Measurements from ENCODE around the gene P4HA2.

P4HA2 gene

DNA sequence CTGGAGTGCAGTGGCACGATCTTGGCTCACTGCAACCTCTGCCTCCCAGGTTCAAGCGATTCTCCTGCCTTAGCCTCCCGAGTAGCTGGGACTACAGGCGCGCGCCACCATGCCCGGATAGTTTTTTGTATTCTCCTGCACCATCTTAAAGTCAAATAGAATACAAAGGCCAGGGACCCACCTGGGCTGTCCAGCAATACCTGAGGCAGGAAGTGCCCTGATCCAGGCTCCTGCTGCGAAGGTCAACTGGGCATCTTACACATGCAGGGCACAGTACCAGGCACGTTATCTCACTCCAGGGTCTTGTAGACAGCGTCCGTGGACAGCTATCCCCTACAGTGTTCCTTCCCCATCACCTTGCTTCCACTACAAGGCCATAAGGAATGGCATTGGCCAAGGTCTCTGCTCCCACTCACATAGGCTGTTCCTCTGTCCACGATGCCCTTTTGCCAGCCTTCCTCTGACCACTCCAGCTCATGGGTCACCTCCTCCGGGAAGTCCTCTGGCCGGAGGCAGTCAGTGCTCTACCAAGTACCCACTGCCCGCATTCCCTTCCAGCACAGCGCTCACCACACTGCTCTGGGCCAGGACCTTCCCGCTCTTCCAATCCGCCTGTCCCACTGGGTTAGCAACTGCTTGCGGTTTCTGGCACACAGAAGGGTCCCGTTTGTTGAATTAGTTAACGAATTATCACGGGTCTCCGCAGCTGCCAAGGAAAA, 978 bp downstream of the P4HA2 start:
- Histone ChIP-seq H3K27me3 (peaks cover 8% of the 10 kb centered on the region; the same call in 1 of the 2 replicates), H3K4me1 (peaks cover 95% of the 10 kb centered on the region), H4K20me1 (peaks cover 9% of the 10 kb centered on the region; the same call in 1 of the 2 replicates), H3K27ac (peak overlapping the region; percentile 82; the same call in 1 of the 2 replicates), H3K4me2 (peak overlapping the region; percentile 99), H3K9me3 (no peaks in the 10 kb centered on the region), H3K4me3 (peak overlapping the region; percentile 85), H3K9ac (peak overlapping the region; percentile 81), H3K36me3 (0 out of 2 replicates have a peak, but pooled peaks cover 3% of the 10 kb centered on the region)
- no peak for TF ChIP-seq Cebpa-rat (IDR thresholded peaks at IDR 0.05)

- peak overlapping the region; percentile 99 for H3K4me2 ChIP-seq
- no peak overlapping the region for H3K27ac ChIP-seq
- peaks cover 83% of the 10 kb centered on the region for H3K4me1 ChIP-seq
- peaks cover 10% of the 10 kb centered on the region; the same call in 1 of the 2 replicates for H3K36me3 ChIP-seq
- TF ChIP-seq Cebpa-rat (IDR thresholded peaks at IDR 0.05): no peak
- no peak overlapping the region for H3K4me3 ChIP-seq
- H4K20me1 ChIP-seq: peaks cover 9% of the 10 kb centered on the region; the same call in 1 of the 2 replicates
- peaks cover 8% of the 10 kb centered on the region; the same call in 1 of the 2 replicates for H3K27me3 ChIP-seq
- H3K9ac ChIP-seq: peak overlapping the region; percentile 9; the same call in 1 of the 2 replicates
- no peaks in the 10 kb centered on the region for H3K9me3 ChIP-seq
Observed at GRCh38 chr5:132225165-132226032, 2.3 kb downstream of the P4HA2 start.

DNA sequence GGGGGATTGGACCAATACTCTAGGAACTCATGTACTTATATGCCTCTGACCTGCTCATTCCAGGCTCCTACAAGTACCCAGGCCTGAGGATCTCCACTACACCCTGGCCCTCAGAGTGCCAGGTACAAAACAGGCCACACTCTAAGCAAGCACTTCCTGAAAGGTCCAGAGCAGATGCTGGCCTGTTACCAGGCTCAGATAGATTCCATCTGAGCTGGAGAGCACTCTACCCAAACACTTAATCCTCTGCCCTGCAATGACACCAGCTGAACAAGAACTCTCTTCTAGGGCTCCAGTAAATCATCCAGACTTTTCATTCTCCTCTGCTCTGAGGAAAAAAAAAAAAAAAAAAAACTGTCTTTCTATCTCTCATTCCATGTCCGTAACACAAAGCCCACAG, 2.9 kb downstream of the P4HA2 start:
- no peaks in the 10 kb centered on the region for H3K9me3 ChIP-seq
- H3K4me3 ChIP-seq: no peak overlapping the region
- H3K27me3 ChIP-seq: peaks cover 8% of the 10 kb centered on the region; the same call in 1 of the 2 replicates
- H3K36me3 ChIP-seq: peaks cover 17% of the 10 kb centered on the region
- TF ChIP-seq Cebpa-rat (IDR thresholded peaks at IDR 0.05): no peak
- no peak overlapping the region for H3K9ac ChIP-seq
- peak overlapping the region; percentile 99 for H3K4me2 ChIP-seq
- H4K20me1 ChIP-seq: peaks cover 9% of the 10 kb centered on the region; the same call in 1 of the 2 replicates
- peaks cover 76% of the 10 kb centered on the region for H3K4me1 ChIP-seq
- no peak overlapping the region for H3K27ac ChIP-seq

- Histone ChIP-seq H3K9ac (no peak overlapping the region), H4K20me1 (peaks cover 9% of the 10 kb centered on the region; the same call in 1 of the 2 replicates), H3K27me3 (peaks cover 8% of the 10 kb centered on the region; the same call in 1 of the 2 replicates), H3K4me3 (no peak overlapping the region), H3K36me3 (peaks cover 25% of the 10 kb centered on the region), H3K9me3 (no peaks in the 10 kb centered on the region), H3K4me2 (peak overlapping the region; percentile 99), H3K4me1 (peaks cover 68% of the 10 kb centered on the region), H3K27ac (no peak overlapping the region; the same call in 1 of the 2 replicates)
- no peak for TF ChIP-seq Cebpa-rat (IDR thresholded peaks at IDR 0.05)
Observed at GRCh38 chr5:132223861-132224260, 3.8 kb downstream of the P4HA2 start.

DNA sequence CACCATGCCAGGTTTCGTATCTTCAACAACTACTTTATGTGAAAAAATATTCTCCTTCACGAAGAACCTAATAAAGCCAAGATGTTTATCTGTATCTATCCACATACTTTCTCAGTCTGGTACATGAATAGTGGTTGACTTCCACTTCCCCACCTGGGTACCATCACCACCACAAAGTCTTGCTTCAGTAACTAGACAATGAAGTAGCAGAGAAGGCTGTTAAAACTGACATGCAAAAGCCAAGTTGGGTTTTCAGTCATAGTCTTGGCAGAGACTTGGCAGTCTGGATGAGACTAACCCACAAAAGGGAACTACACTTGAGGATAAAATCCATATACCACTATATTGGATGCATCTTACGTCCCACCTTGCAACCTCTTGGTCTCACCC, 5.0 kb downstream of the P4HA2 start:
- Histone ChIP-seq H3K9me3 (no peaks in the 10 kb centered on the region), H3K27ac (no peak overlapping the region), H4K20me1 (peaks cover 9% of the 10 kb centered on the region; the same call in 1 of the 2 replicates), H3K4me3 (no peak overlapping the region), H3K9ac (no peak overlapping the region), H3K36me3 (peaks cover 37% of the 10 kb centered on the region), H3K4me1 (peaks cover 63% of the 10 kb centered on the region), H3K27me3 (peaks cover 8% of the 10 kb centered on the region; the same call in 1 of the 2 replicates), H3K4me2 (peak overlapping the region; percentile 99)
- no peak for TF ChIP-seq Cebpa-rat (IDR thresholded peaks at IDR 0.05)

- H3K9me3 ChIP-seq: no peaks in the 10 kb centered on the region
- peaks cover 44% of the 10 kb centered on the region for H3K36me3 ChIP-seq
- peaks cover 63% of the 10 kb centered on the region for H3K4me1 ChIP-seq
- peak overlapping the region; percentile 99 for H3K4me2 ChIP-seq
- no peak for TF ChIP-seq Cebpa-rat (IDR thresholded peaks at IDR 0.05)
- H3K27ac ChIP-seq: no peak overlapping the region
- H3K27me3 ChIP-seq: peaks cover 5% of the 10 kb centered on the region; the same call in 1 of the 2 replicates
- H3K9ac ChIP-seq: no peak overlapping the region
- peaks cover 9% of the 10 kb centered on the region; the same call in 1 of the 2 replicates for H4K20me1 ChIP-seq
- H3K4me3 ChIP-seq: no peak overlapping the region
Observed at GRCh38 chr5:132221781-132222648, 5.6 kb downstream of the P4HA2 start.

DNA sequence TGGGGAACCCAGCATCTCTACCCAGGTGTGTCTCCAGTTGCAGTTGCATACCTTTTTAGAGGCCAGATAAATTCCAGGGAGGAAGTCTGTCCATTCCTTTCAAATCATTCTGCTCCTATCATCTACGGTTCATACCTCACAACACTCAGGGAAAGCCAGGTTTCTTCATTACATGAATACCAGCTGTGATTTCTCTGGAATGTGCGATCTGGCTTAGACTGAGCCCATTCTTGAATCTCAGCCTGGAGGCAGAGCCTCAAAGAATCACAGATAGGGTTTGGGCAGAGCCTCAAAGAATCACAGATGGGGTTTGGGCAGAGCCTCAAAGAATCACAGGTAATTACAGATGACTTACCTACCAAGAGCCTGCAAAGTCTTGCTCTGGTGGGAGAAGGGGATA, 7.2 kb downstream of the P4HA2 start:
- Histone ChIP-seq H3K9ac (no peak overlapping the region), H4K20me1 (peaks cover 9% of the 10 kb centered on the region; the same call in 1 of the 2 replicates), H3K27ac (no peak overlapping the region), H3K27me3 (no peaks in the 10 kb centered on the region), H3K4me1 (peaks cover 48% of the 10 kb centered on the region), H3K9me3 (no peaks in the 10 kb centered on the region), H3K4me2 (no peak overlapping the region), H3K36me3 (peaks cover 57% of the 10 kb centered on the region), H3K4me3 (no peak overlapping the region)
- TF ChIP-seq Cebpa-rat (IDR thresholded peaks at IDR 0.05): no peak

DNA sequence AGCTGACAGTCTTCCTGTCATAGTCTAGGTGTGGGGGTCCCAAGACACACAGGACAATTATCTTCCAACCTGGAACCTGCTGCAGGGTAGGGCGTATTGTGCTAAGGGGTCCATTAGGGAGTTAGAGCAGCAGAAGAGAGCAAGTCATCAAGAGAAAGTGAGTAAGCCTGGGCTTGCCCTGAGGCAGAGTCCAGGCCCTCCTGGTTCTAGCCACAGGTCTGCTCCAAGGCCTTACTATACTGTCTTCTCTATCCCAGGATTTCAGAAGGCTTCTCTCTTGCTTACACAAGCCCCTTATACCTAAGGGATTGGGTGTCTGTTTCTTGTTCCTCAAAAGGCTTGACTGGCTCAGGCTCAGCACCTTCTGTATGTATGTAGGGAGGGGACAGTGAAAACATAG, 7.7 kb downstream of the P4HA2 start:
- Histone ChIP-seq H4K20me1 (peaks cover 9% of the 10 kb centered on the region; the same call in 1 of the 2 replicates), H3K4me1 (peaks cover 43% of the 10 kb centered on the region), H3K4me2 (no peak overlapping the region), H3K4me3 (no peak overlapping the region), H3K9ac (no peak overlapping the region), H3K27me3 (no peaks in the 10 kb centered on the region), H3K27ac (no peak overlapping the region), H3K9me3 (no peaks in the 10 kb centered on the region), H3K36me3 (peaks cover 62% of the 10 kb centered on the region)
- TF ChIP-seq Cebpa-rat (IDR thresholded peaks at IDR 0.05): no peak

Measured in BLaER1 (cell line).